Vagina (tissue), 2 donors: ENCODE measurements around the gene HOXB3.

Source experiments
- CTCF ChIP-seq, 3 experiments: fragments of 450-650 bp in 2 of 3; fragments of 200-600 bp in 1 of 3; sonication (generic) in 1 of 3; IDR thresholded peaks; one replicate each; pipeline ENCODE4 v1.5.1; 2017 to 2019; ENCODE audit warnings: antibody characterized with exemption in 3 of 3, mild to moderate bottlenecking in 2 of 3, moderate library complexity in 2 of 3
- POLR2A ChIP-seq, 2 donors: fragments of 450-650 bp; IDR thresholded peaks; one replicate each; pipeline ENCODE4 v1.6.1; 2017; ENCODE audit warnings: antibody characterized with exemption in 2 of 2, mild to moderate bottlenecking in 2 of 2, moderate library complexity in 2 of 2
- POLR2AphosphoS5 ChIP-seq, 2 donors: sonication (generic); formaldehyde crosslinking; IDR thresholded peaks; one replicate each; pipeline ENCODE4 v1.9.0; 2017; ENCODE audit warnings: antibody characterized with exemption in 2 of 2, mild to moderate bottlenecking in 2 of 2, low read depth in 1 of 2; ENCODE audit not compliant: insufficient read depth in 1 of 2

- no peak for TF ChIP-seq CTCF (IDR thresholded peaks at IDR 0.05)
- TF ChIP-seq POLR2A (IDR thresholded peaks at IDR 0.05): no peak
- TF ChIP-seq POLR2AphosphoS5 (IDR thresholded peaks at IDR 0.05; ENCODE audit: insufficient read depth in 1 of 2, low read depth in 1 of 2): no peak
Measured at GRCh38 chr17:48604770-48605329, 14.8 kb upstream of the HOXB3 start, which contains the start of gene HOXB6.
